Measurements from ENCODE around the gene MCF2L2. TPM values are rescaled to one million over a fixed set of nuclear protein-coding genes. Genes with fewer than 3 reads are reported as not detected.

Gene MCF2L2
- total and polyA plus RNA-seq, 9 donors, result 0.09 to 0.56 (median 0.24) TPM

GRCh38 chr3:183229178-183229577 is 199.2 kb downstream of the MCF2L2 start:
- Histone ChIP-seq H3K4me1 (ENCODE audit: control insufficient read depth, insufficient read depth, low read length) (no peaks in the 10 kb centered on the region), H3K4me3 (ENCODE audit: low read length) (no peak overlapping the region), H3K27me3 (ENCODE audit: control insufficient read depth, insufficient read depth, low read length) (peaks cover 2% of the 10 kb centered on the region), H3K36me3 (ENCODE audit: control insufficient read depth, insufficient read depth, low read length) (no peaks in the 10 kb centered on the region), H3K9me3 (replicated peaks; ENCODE audit: control insufficient read depth, low read depth, low read length) (no peaks in the 10 kb centered on the region), H3K27ac (ENCODE audit: low read length) (no peak overlapping the region)
- WGBS (ENCODE audit: insufficient coverage), result no CpG with 5 or more reads among the region's 1 CpG
- no peak for DNase-seq

DNA sequence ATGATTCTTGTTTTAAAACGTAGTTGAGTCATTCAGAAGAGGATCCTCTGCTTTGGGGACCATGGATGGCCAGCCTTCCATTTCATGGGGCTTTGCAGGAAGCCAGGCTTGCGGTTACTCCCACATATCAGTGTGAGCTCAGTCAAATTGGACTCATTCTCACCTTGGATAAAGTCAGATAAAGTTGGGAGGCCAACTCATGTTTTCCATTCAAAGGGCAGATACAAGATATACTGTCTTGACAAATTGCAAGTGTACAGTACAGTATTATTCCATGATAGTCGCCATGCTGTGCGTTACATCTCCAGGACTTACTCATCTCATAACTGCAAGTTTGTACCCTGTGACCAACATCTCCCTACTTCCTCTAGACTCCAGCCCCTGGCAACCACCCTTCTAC is 200.8 kb downstream of the MCF2L2 start:
- peaks cover 2% of the 10 kb centered on the region for H3K27me3 ChIP-seq (ENCODE audit: control insufficient read depth, insufficient read depth, low read length)
- no peaks in the 10 kb centered on the region for H3K4me1 ChIP-seq (ENCODE audit: control insufficient read depth, insufficient read depth, low read length)
- no peak overlapping the region for H3K4me3 ChIP-seq (ENCODE audit: low read length)
- 95% methylated on average over 4 of the region's 4 CpGs for WGBS (ENCODE audit: insufficient coverage)
- no peak for DNase-seq
- no peaks in the 10 kb centered on the region for H3K9me3 ChIP-seq (replicated peaks; ENCODE audit: control insufficient read depth, low read depth, low read length)
- no peak overlapping the region for H3K27ac ChIP-seq (ENCODE audit: low read length)
- no peaks in the 10 kb centered on the region for H3K36me3 ChIP-seq (ENCODE audit: control insufficient read depth, insufficient read depth, low read length)

DNA sequence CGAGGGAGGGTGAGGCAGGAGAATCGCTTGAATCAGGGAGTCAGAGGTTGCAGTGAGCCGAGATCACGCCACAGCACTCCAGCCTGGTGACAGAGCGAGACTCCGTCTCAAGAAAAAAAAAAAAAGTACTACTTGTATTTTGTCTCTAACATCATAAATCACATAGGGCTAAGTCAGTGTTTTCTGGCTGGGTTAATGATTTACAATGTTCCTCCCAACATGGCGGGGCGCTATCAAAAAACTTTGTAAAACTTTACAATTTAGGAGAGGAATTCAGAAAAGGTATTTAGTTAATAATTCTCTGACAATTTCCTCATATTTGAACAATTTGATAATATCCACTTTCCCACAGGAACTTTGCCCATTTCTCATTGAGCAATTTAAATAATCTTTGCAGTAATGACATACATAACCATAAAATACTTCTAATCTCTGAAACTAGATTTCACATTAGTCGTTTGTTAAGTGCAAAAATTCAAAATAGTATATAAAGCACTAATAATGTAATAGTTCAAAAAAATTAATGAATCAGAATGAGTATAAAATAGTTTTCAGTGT is 202.0 kb downstream of the MCF2L2 start:
- Histone ChIP-seq H3K36me3 (ENCODE audit: control insufficient read depth, insufficient read depth, low read length) (no peaks in the 10 kb centered on the region), H3K27me3 (ENCODE audit: control insufficient read depth, insufficient read depth, low read length) (peaks cover 2% of the 10 kb centered on the region), H3K4me1 (ENCODE audit: control insufficient read depth, insufficient read depth, low read length) (no peaks in the 10 kb centered on the region), H3K4me3 (ENCODE audit: low read length) (no peak overlapping the region), H3K27ac (ENCODE audit: low read length) (no peak overlapping the region), H3K9me3 (replicated peaks; ENCODE audit: control insufficient read depth, low read depth, low read length) (no peaks in the 10 kb centered on the region)
- no peak for DNase-seq
- WGBS (ENCODE audit: insufficient coverage), result no CpG with 5 or more reads among the region's 9 CpGs

- no peak for DNase-seq
- H3K27ac ChIP-seq (ENCODE audit: low read length), result no peak overlapping the region
- WGBS (ENCODE audit: insufficient coverage), result 85% methylated on average over 6 of the region's 11 CpGs
Observed at GRCh38 chr3:183224180-183224970, 204.0 kb downstream of the MCF2L2 start.

GRCh38 chr3:183222631-183223235 is 205.7 kb downstream of the MCF2L2 start:
- Histone ChIP-seq H3K27ac (ENCODE audit: low read length) (no peak overlapping the region), H3K27me3 (ENCODE audit: control insufficient read depth, insufficient read depth, low read length) (no peaks in the 10 kb centered on the region), H3K4me1 (ENCODE audit: control insufficient read depth, insufficient read depth, low read length) (no peaks in the 10 kb centered on the region), H3K4me3 (ENCODE audit: low read length) (no peak overlapping the region), H3K36me3 (ENCODE audit: control insufficient read depth, insufficient read depth, low read length) (no peaks in the 10 kb centered on the region), H3K9me3 (replicated peaks; ENCODE audit: control insufficient read depth, low read depth, low read length) (no peaks in the 10 kb centered on the region)
- WGBS (ENCODE audit: insufficient coverage), result no CpG with 5 or more reads among the region's 3 CpGs
- DNase-seq, result no peak

More at GRCh38 chr3:183224180-183224970, 204.0 kb downstream of the MCF2L2 start:
- no peaks in the 10 kb centered on the region for H3K36me3 ChIP-seq (ENCODE audit: control insufficient read depth, insufficient read depth, low read length)
- H3K4me1 ChIP-seq (ENCODE audit: control insufficient read depth, insufficient read depth, low read length), result no peaks in the 10 kb centered on the region
- H3K9me3 ChIP-seq (replicated peaks; ENCODE audit: control insufficient read depth, low read depth, low read length), result no peaks in the 10 kb centered on the region
- no peaks in the 10 kb centered on the region for H3K27me3 ChIP-seq (ENCODE audit: control insufficient read depth, insufficient read depth, low read length)
- no peak overlapping the region for H3K4me3 ChIP-seq (ENCODE audit: low read length)

- Histone ChIP-seq H3K27me3 (ENCODE audit: control insufficient read depth, insufficient read depth, low read length) (no peaks in the 10 kb centered on the region), H3K36me3 (ENCODE audit: control insufficient read depth, insufficient read depth, low read length) (no peaks in the 10 kb centered on the region), H3K4me1 (ENCODE audit: control insufficient read depth, insufficient read depth, low read length) (no peaks in the 10 kb centered on the region), H3K9me3 (replicated peaks; ENCODE audit: control insufficient read depth, low read depth, low read length) (no peaks in the 10 kb centered on the region), H3K4me3 (ENCODE audit: low read length) (no peak overlapping the region), H3K27ac (ENCODE audit: low read length) (no peak overlapping the region)
- 38% methylated on average over 1 of the region's 5 CpGs for WGBS (ENCODE audit: insufficient coverage)
- DNase-seq, result peak; percentile 11
Observed at GRCh38 chr3:183220828-183221227, 207.6 kb downstream of the MCF2L2 start.

GRCh38 chr3:183218826-183219225 is 209.6 kb downstream of the MCF2L2 start:
- Histone ChIP-seq H3K4me3 (ENCODE audit: low read length) (no peak overlapping the region), H3K27me3 (ENCODE audit: control insufficient read depth, insufficient read depth, low read length) (no peaks in the 10 kb centered on the region), H3K9me3 (replicated peaks; ENCODE audit: control insufficient read depth, low read depth, low read length) (no peaks in the 10 kb centered on the region), H3K27ac (ENCODE audit: low read length) (no peak overlapping the region), H3K36me3 (ENCODE audit: control insufficient read depth, insufficient read depth, low read length) (no peaks in the 10 kb centered on the region), H3K4me1 (ENCODE audit: control insufficient read depth, insufficient read depth, low read length) (no peaks in the 10 kb centered on the region)
- no peak for DNase-seq
- no CpG with 5 or more reads among the region's 2 CpGs for WGBS (ENCODE audit: insufficient coverage)

GRCh38 chr3:183217548-183218332 is 210.7 kb downstream of the MCF2L2 start:
- no peak for DNase-seq
- H3K9me3 ChIP-seq (replicated peaks; ENCODE audit: control insufficient read depth, low read depth, low read length), result no peaks in the 10 kb centered on the region
- H3K4me3 ChIP-seq (ENCODE audit: low read length), result no peak overlapping the region
- H3K27ac ChIP-seq (ENCODE audit: low read length), result no peak overlapping the region
- no peaks in the 10 kb centered on the region for H3K27me3 ChIP-seq (ENCODE audit: control insufficient read depth, insufficient read depth, low read length)
- no peaks in the 10 kb centered on the region for H3K4me1 ChIP-seq (ENCODE audit: control insufficient read depth, insufficient read depth, low read length)
- no CpG with 5 or more reads among the region's 9 CpGs for WGBS (ENCODE audit: insufficient coverage)
- no peaks in the 10 kb centered on the region for H3K36me3 ChIP-seq (ENCODE audit: control insufficient read depth, insufficient read depth, low read length)

GRCh38 chr3:183215591-183216202 is 212.7 kb downstream of the MCF2L2 start:
- WGBS (ENCODE audit: insufficient coverage), result 39% methylated on average over 3 of the region's 4 CpGs
- no peak for DNase-seq
- Histone ChIP-seq H3K4me1 (ENCODE audit: control insufficient read depth, insufficient read depth, low read length) (peaks cover 14% of the 10 kb centered on the region), H3K27ac (ENCODE audit: low read length) (no peak overlapping the region), H3K36me3 (ENCODE audit: control insufficient read depth, insufficient read depth, low read length) (no peaks in the 10 kb centered on the region), H3K4me3 (ENCODE audit: low read length) (no peak overlapping the region), H3K27me3 (ENCODE audit: control insufficient read depth, insufficient read depth, low read length) (peaks cover 2% of the 10 kb centered on the region), H3K9me3 (replicated peaks; ENCODE audit: control insufficient read depth, low read depth, low read length) (no peaks in the 10 kb centered on the region)

GRCh38 chr3:183214277-183214612 is 214.2 kb downstream of the MCF2L2 start:
- peaks cover 14% of the 10 kb centered on the region for H3K4me1 ChIP-seq (ENCODE audit: control insufficient read depth, insufficient read depth, low read length)
- H3K27ac ChIP-seq (ENCODE audit: low read length), result no peak overlapping the region
- no peak for DNase-seq
- H3K4me3 ChIP-seq (ENCODE audit: low read length), result no peak overlapping the region
- WGBS (ENCODE audit: insufficient coverage), result no CpG with 5 or more reads among the region's 2 CpGs
- H3K9me3 ChIP-seq (replicated peaks; ENCODE audit: control insufficient read depth, low read depth, low read length), result no peaks in the 10 kb centered on the region
- H3K36me3 ChIP-seq (ENCODE audit: control insufficient read depth, insufficient read depth, low read length), result no peaks in the 10 kb centered on the region
- peaks cover 2% of the 10 kb centered on the region for H3K27me3 ChIP-seq (ENCODE audit: control insufficient read depth, insufficient read depth, low read length)
